Measurements from ENCODE around the gene CHDH. TPM values are rescaled to one million over a fixed set of nuclear protein-coding genes. Genes with fewer than 3 reads are reported as not detected.

CHDH gene
- total and polyA plus RNA-seq, 11 donors, result 0.69 to 13.2 (median 4.9) TPM

DNA sequence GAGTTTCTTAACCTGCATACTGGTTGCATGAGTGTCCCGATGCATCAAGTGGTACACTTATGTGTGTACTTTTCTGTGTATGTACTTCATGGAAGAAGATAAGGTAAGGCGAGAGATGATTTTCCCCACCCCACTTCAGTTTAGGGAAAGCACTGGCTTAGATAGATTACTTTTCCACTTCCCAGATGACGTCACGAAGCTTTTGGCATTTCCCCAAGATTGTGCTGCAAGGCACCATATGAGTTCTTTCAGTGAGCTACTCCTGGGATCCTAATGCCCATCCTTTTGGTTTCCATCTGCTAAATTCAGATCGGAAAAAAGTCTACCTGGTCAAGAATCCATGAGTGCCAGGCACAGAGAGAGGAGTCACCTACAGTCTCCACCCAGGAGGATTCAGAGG, 4.7 kb upstream of the CHDH start:
- Histone ChIP-seq H3K9me3 (no peaks in the 10 kb centered on the region), H3K4me3 (no peak overlapping the region), H3K36me3 (no peaks in the 10 kb centered on the region), H3K4me1 (peaks cover 0 to 10% (median 5%) of the 10 kb centered on the region in 12 donors), H3K27me3 (peaks cover 0 to 22% (median 1%) of the 10 kb centered on the region in 9 donors), H3K27ac (no peak overlapping the region)
- intact Hi-C loops (cut with DNase I), result loop anchor here in 1 of 10 donors (10.0 kb wide), 1 partner anchor 556 kb away; no protein-coding TSS in a partner anchor
- DNase-seq (peak in 1 of 5 donors; percentile 20), ATAC-seq (no peak)
- 29 to 41% (median 30%) methylated on average over 5 of the region's 5 CpGs for WGBS, 4 donors
- TF ChIP-seq, protein P1, sequence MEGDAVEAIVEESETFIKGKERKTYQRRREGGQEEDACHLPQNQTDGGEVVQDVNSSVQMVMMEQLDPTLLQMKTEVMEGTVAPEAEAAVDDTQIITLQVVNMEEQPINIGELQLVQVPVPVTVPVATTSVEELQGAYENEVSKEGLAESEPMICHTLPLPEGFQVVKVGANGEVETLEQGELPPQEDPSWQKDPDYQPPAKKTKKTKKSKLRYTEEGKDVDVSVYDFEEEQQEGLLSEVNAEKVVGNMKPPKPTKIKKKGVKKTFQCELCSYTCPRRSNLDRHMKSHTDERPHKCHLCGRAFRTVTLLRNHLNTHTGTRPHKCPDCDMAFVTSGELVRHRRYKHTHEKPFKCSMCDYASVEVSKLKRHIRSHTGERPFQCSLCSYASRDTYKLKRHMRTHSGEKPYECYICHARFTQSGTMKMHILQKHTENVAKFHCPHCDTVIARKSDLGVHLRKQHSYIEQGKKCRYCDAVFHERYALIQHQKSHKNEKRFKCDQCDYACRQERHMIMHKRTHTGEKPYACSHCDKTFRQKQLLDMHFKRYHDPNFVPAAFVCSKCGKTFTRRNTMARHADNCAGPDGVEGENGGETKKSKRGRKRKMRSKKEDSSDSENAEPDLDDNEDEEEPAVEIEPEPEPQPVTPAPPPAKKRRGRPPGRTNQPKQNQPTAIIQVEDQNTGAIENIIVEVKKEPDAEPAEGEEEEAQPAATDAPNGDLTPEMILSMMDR (IDR thresholded peaks at IDR 0.05), result no peak
- TF ChIP-seq POLR2A (IDR thresholded peaks at IDR 0.05), result no peak

DNA sequence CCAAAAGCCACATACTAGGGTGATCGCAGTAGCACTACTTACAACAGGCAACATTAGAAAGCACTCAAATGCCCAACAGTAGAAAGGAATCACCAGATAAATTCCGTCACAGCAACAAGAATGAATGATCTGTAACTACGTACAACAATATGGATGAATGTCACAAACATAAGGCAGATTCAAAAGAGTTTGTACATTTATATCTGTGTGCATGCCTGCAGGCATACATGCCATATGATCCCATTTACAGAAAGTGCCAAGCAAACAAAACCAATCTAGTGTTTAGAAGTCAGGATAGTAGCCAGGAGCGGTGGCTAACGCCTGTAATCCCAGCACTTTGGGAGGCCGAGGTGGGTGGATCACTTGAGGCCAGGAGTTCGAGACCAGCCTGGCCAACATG, 3.7 kb upstream of the CHDH start:
- Histone ChIP-seq H3K36me3 (no peaks in the 10 kb centered on the region), H3K27me3 (peaks cover 0 to 25% (median 10%) of the 10 kb centered on the region in 9 donors), H3K4me1 (peaks cover 0 to 18% (median 5%) of the 10 kb centered on the region in 12 donors), H3K27ac (no peak overlapping the region), H3K9me3 (no peaks in the 10 kb centered on the region), H3K4me3 (no peak overlapping the region)
- TF ChIP-seq POLR2A (IDR thresholded peaks at IDR 0.05), result no peak
- TF ChIP-seq, protein P1 (IDR thresholded peaks at IDR 0.05), result no peak
- intact Hi-C loops (cut with DNase I), result loop anchor here in 1 of 10 donors (10.0 kb wide), 1 partner anchor 555 kb away; no protein-coding TSS in a partner anchor
- DNase-seq (no peak), ATAC-seq (no peak)
- WGBS, 4 donors, result 92 to 95% (median 93%) methylated on average over 7 of the region's 7 CpGs

GRCh38 chr3:53846851-53847155, 584 bp upstream of the CHDH start:
- no peak for DNase-seq
- intact Hi-C loops (cut with DNase I), result no loop called here
- Histone ChIP-seq H3K4me3 (peak overlapping the region in 10 of 12 donors; percentile 55 to 77 (median 64)), H3K9me3 (no peaks in the 10 kb centered on the region), H3K27me3 (peaks cover 0 to 27% (median 10%) of the 10 kb centered on the region in 9 donors), H3K4me1 (peaks cover 0 to 18% (median 5%) of the 10 kb centered on the region in 12 donors), H3K27ac (no peak overlapping the region), H3K36me3 (no peaks in the 10 kb centered on the region)
- no peak for ATAC-seq
- no peak for TF ChIP-seq POLR2A (IDR thresholded peaks at IDR 0.05)
- TF ChIP-seq, protein P1 (IDR thresholded peaks at IDR 0.05), result no peak
- WGBS, 4 donors, result 60 to 77% (median 66%) methylated on average over 10 of the region's 10 CpGs

DNA sequence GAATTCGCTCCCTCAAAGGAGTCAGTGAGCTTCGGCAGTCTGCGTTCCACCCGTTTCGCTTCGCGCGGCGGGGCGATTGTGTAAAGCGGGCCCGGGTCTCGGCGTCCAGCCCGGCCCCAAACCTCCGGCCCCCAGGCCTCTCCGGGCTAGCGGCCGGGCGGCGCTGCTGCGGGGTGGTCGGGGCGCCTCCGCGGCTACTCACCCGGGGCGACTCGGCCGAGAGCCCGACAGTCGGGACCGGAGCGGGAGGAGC, 412 bp downstream of the CHDH start:
- TF ChIP-seq, protein P1 (IDR thresholded peaks at IDR 0.05), result no peak
- TF ChIP-seq POLR2A (IDR thresholded peaks at IDR 0.05), result no peak
- peaks cover 0 to 27% (median 10%) of the 10 kb centered on the region in 9 donors for H3K27me3 ChIP-seq
- H3K36me3 ChIP-seq, result no peaks in the 10 kb centered on the region
- WGBS, 4 donors, result 0% methylated on average over 18 to 34 of the region's 34 CpGs; no CpG with 5 or more reads in 1 of the 4 donors
- peak overlapping the region; percentile 50 to 77 (median 64) for H3K4me3 ChIP-seq
- no peaks in the 10 kb centered on the region for H3K9me3 ChIP-seq
- intact Hi-C loops (cut with DNase I), result no loop called here
- H3K27ac ChIP-seq, result peak overlapping the region in 8 of 12 donors; percentile 15 to 75 (median 56)
- ATAC-seq, result peak in 1 of 4 donors; percentile 6
- H3K4me1 ChIP-seq, result peaks cover 0 to 18% (median 5%) of the 10 kb centered on the region in 12 donors
- DNase-seq, result no peak

All from heart left ventricle (tissue), 16 donors.